ENCODE data around the gene SPRYD4.

DNA sequence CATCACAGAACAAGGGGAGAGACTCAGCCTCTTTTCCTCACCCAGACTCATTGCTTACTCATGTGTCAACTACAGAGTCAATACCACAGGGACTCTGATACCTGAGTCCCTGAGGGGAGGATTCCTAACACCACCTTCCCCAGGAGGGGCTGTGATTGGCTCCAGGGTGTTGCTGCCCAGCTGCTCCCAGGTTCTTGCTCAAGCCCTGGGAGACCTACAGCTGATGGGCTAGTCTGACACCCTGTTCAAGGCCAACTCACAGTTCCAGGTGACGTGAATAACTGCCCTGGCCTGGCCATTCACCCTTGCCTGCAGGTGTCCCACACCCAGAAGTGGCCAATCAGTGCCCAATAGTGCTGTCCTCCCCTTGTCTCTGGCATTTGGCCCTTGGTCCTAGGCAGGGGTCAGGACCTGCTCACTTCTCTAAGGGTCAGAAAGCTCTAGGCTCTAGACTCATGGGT, 8.6 kb downstream of the SPRYD4 start:
- no peak for TF ChIP-seq EZH2 (IDR thresholded peaks at IDR 0.05; ENCODE audit: borderline replicate concordance, insufficient read depth, low read depth, low read length, poor library complexity, severe bottlenecking)
- TF ChIP-seq, protein P1, sequence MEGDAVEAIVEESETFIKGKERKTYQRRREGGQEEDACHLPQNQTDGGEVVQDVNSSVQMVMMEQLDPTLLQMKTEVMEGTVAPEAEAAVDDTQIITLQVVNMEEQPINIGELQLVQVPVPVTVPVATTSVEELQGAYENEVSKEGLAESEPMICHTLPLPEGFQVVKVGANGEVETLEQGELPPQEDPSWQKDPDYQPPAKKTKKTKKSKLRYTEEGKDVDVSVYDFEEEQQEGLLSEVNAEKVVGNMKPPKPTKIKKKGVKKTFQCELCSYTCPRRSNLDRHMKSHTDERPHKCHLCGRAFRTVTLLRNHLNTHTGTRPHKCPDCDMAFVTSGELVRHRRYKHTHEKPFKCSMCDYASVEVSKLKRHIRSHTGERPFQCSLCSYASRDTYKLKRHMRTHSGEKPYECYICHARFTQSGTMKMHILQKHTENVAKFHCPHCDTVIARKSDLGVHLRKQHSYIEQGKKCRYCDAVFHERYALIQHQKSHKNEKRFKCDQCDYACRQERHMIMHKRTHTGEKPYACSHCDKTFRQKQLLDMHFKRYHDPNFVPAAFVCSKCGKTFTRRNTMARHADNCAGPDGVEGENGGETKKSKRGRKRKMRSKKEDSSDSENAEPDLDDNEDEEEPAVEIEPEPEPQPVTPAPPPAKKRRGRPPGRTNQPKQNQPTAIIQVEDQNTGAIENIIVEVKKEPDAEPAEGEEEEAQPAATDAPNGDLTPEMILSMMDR (IDR thresholded peaks at IDR 0.05): no peak
